Colonic mucosa (tissue), 4 donors: ENCODE results near the gene FAM107B. TPM values are rescaled to one million over a fixed set of nuclear protein-coding genes. Genes with fewer than 3 reads are reported as not detected.

ENCODE experiments used
- DNase-seq: peaks from one replicate; pipeline ENCODE4 v3.0.0-alpha.2; 2020
- H3K27ac ChIP-seq: fragments of 200-600 bp; one replicate; pipeline ENCODE4 v1.8.0; 2021
- H3K27me3 ChIP-seq: fragments of 200-600 bp; one replicate; pipeline ENCODE4 v1.8.0; 2021
- H3K36me3 ChIP-seq: fragments of 200-600 bp; one replicate; pipeline ENCODE4 v1.8.0; 2021
- H3K4me1 ChIP-seq: fragments of 200-600 bp; one replicate; pipeline ENCODE4 v1.8.0; 2021; ENCODE audit warnings: mild to moderate bottlenecking
- H3K4me3 ChIP-seq: fragments of 200-600 bp; one replicate; pipeline ENCODE4 v1.8.0; 2021
- H3K9ac ChIP-seq, 2 donors: one replicate each; pipeline ENCODE4 v1.7.0; 2013; ENCODE audit warnings: control low read depth in 2 of 2, low read depth in 2 of 2, low read length in 2 of 2
- H3K9me3 ChIP-seq: fragments of 200-600 bp; one replicate; pipeline ENCODE4 v1.8.0; 2021
- intact Hi-C: fragments of 100-400 bp; cut with DNase I; formaldehyde crosslinking; loops from one replicate; pipeline ENCODE4 v1.14.1; 2022
- total RNA-seq, 2 donors: library from RNA; stranded (reverse); fragmentation: NEBNext Ultra II Directional in 1 of 2; extraction: Animal tissue kit (Norgen Biotek cat#: 25700) in 1 of 2; gene quantifications; one replicate each; pipeline ENCODE4 v1.2.1, GENCODE V29; 2021
- TF ChIP-seq, protein P1 (sequence below): fragments of 200-600 bp; IDR thresholded peaks from one replicate; pipeline ENCODE4 v1.8.0; 2022; ENCODE audit warnings: antibody characterized with exemption, mild to moderate bottlenecking
- donor health status: healthy.
- donor health status: DM: no; HTN: no; CAD: no.
- donor health status: DM: no; HTN: no; CAD: no.

The FAM107B gene
- total RNA-seq, 2 donors from 2014 or later, result 36.3 to 71.5 TPM

DNA sequence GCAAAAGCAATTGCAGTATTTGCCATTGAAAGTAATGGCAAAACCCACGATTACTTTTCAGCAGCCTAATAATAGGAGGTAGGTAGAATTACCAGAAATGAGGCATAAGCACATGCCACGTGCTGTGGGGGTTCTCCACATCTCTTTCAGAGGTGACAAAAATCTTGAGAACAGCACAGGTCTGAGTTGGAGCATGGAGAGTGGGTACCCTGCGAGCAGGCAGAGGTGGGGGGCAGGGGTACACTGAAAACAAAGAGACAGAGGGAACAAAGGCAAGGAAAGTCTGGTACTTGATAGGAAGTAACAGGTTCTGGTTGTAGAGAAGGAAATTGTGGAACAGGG is 75.9 kb downstream of the FAM107B start:
- DNase-seq, result no peak
- intact Hi-C loops, result no loop called here
- no peaks in the 10 kb centered on the region for H3K4me1 ChIP-seq
- no peaks in the 10 kb centered on the region for H3K27me3 ChIP-seq
- no peak overlapping the region for H3K27ac ChIP-seq
- TF ChIP-seq, protein P1, sequence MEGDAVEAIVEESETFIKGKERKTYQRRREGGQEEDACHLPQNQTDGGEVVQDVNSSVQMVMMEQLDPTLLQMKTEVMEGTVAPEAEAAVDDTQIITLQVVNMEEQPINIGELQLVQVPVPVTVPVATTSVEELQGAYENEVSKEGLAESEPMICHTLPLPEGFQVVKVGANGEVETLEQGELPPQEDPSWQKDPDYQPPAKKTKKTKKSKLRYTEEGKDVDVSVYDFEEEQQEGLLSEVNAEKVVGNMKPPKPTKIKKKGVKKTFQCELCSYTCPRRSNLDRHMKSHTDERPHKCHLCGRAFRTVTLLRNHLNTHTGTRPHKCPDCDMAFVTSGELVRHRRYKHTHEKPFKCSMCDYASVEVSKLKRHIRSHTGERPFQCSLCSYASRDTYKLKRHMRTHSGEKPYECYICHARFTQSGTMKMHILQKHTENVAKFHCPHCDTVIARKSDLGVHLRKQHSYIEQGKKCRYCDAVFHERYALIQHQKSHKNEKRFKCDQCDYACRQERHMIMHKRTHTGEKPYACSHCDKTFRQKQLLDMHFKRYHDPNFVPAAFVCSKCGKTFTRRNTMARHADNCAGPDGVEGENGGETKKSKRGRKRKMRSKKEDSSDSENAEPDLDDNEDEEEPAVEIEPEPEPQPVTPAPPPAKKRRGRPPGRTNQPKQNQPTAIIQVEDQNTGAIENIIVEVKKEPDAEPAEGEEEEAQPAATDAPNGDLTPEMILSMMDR, result no peak
- no peaks in the 10 kb centered on the region for H3K36me3 ChIP-seq
- H3K9ac ChIP-seq, result no peak overlapping the region
- no peak overlapping the region for H3K4me3 ChIP-seq
- H3K9me3 ChIP-seq, result no peaks in the 10 kb centered on the region

DNA sequence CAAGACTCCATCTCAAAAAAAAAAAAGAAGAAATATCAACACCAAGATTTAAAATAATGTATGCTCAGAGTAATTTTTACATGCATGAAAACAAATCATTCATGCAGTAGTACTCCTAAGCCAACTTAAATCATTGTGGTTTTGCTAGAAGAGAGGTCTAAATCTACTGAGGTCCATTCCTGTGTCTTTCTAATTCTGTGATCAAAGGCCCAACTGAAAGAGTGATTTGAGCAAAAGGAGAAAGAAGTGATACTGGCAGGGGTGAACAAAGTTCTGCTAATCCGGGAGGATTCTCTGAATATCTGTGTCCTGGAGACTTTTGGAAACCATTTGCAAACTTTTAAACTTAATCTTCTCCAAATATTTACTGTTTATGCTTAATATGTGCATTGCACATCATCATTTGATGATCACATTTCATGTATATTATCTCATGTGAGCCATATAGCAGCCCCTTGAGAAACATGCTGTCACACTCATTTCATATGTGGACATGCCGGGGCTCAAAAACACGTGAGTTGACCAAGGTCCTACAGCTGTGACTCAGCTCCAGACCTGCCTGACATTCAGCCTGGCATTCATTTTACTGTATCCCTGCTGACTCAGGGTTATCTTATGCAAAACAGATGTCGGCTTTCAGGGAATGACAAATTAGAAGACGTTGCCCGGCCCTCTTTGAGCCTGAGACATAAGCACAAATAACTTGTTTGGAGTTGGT is 76.4 kb downstream of the FAM107B start:
- no peaks in the 10 kb centered on the region for H3K36me3 ChIP-seq
- H3K27ac ChIP-seq, result no peak overlapping the region
- H3K27me3 ChIP-seq, result no peaks in the 10 kb centered on the region
- DNase-seq, result no peak
- intact Hi-C loops, result no loop called here
- TF ChIP-seq, protein P1, result no peak
- H3K9ac ChIP-seq, result no peak overlapping the region
- H3K9me3 ChIP-seq, result no peaks in the 10 kb centered on the region
- H3K4me1 ChIP-seq, result no peaks in the 10 kb centered on the region
- no peak overlapping the region for H3K4me3 ChIP-seq

DNA sequence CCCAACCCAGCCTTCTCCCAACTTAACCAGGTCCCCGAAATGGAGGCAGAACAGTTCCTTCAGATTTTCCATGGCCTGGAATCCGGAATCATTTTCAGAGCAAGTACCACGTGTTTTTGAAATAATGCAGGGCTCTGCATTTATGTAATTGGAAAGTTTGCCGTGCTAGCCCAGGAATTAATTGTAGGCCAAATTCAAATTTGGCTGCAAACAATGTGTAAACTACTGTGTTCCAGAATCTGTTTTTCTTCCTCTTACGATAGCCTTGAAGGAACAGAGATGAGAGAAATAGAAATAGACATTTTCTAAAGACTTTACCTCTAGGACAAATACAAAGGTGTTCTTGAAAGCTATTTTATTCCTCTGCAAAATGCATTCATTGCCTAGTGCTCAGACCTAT is 77.4 kb downstream of the FAM107B start:
- TF ChIP-seq, protein P1, result no peak
- no peaks in the 10 kb centered on the region for H3K27me3 ChIP-seq
- no peak overlapping the region for H3K9ac ChIP-seq
- H3K36me3 ChIP-seq, result no peaks in the 10 kb centered on the region
- no peak overlapping the region for H3K4me3 ChIP-seq
- H3K9me3 ChIP-seq, result no peaks in the 10 kb centered on the region
- H3K27ac ChIP-seq, result no peak overlapping the region
- intact Hi-C loops, result no loop called here
- DNase-seq, result no peak
- peaks cover 4% of the 10 kb centered on the region for H3K4me1 ChIP-seq

DNA sequence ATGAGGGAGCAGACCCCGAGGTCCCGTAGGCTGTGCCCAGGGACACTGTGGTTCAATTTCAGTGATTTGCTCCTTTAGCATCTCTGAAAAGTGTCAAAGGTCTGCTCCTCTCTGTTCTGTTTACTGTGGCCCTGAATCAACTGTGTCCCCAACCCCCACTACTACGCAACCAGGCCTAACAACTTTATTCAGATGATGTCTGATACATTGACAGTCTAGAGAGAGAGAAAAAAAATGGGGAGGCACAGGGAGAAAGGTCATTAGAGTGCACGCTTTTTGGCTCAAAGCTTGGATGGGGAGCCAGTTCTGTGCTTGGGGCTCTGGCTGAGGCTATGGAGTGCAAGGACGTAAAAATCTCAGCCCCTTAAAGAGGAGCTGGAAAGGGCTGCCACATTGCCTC is 77.9 kb downstream of the FAM107B start:
- intact Hi-C loops, result no loop called here
- Histone ChIP-seq H3K9me3 (no peaks in the 10 kb centered on the region), H3K27ac (no peak overlapping the region), H3K4me3 (no peak overlapping the region), H3K27me3 (no peaks in the 10 kb centered on the region), H3K9ac (no peak overlapping the region), H3K4me1 (peaks cover 8% of the 10 kb centered on the region), H3K36me3 (no peaks in the 10 kb centered on the region)
- TF ChIP-seq, protein P1, result no peak
- DNase-seq, result no peak

DNA sequence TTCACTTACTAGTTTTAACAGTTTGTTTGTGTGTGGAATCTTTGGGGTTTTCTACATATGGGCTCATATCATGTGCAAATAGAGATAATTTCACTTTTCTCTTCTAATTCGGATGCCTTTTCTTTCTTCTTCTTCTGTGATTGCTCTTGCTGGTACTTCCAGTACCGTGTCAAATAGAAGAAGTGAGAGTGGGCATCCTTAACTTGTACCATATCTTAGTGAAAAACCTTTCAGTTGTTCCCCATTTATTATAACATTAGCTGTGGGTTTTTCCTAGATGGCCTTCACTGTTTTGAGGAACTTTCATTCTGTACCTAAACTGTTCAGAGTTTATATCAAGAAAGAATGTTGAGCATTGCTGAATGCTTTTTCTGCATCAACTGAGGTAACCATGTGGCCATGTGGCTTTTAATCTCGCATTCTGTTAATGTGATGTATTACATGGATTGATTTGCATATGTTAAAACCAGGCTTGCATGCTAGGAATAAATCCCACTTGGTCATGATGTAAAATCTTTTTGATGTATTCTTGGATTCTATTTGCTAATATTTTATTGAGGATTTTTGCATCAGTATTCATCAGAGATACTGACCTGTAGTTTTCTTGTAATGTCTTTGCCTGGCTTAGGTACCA is 78.7 kb downstream of the FAM107B start:
- intact Hi-C loops, result no loop called here
- Histone ChIP-seq H3K27me3 (no peaks in the 10 kb centered on the region), H3K4me3 (no peak overlapping the region), H3K27ac (no peak overlapping the region), H3K9ac (no peak overlapping the region), H3K9me3 (no peaks in the 10 kb centered on the region), H3K36me3 (no peaks in the 10 kb centered on the region), H3K4me1 (peaks cover 11% of the 10 kb centered on the region)
- TF ChIP-seq, protein P1, result no peak
- DNase-seq, result no peak
